ENCODE results near the gene FDX2. TPM values are rescaled to one million over a fixed set of nuclear protein-coding genes. Genes with fewer than 3 reads are reported as not detected.

FDX2 gene
- total and polyA plus RNA-seq, 2 experiments from 2014 or later, result 28.7 to 35.0 TPM

DNA sequence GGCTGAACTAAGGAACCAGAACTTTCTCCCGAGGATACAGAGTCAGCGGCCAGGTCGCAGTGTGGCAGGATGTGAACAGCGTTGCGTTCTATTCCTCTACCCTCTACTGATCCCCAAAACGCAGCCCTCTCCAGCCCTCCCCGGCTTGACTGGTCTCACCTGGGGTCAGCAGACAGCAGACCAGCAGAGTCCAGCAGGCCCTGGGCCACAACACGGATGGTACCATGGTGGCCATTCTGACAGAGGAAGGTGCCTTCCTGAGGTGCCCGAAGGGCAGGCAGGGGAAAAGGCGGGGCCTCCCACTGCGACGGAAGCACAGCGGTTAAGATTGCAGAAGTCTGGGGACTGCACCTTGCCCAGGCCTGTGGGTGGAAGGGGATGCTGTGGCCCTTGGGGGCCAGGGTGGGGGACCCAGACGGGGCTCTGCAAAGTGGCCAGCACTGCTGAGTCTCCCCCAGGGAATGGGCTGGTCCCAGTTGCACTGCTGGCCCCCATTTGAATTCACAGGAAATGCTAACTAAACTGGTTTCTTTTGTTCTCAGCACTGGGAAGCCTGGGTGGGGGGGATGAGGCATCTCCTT, 23.7 kb upstream of the FDX2 start, which contains the start of gene ICAM3:
ICAM3 (minus strand) TSS at position 245 of the 581 bp plus-strand sequence; CDS start at position 235, 10 bp downstream.
- ATAC-seq (no peak; the same call in 2 of the 3 replicates), DNase-seq (ENCODE audit: low spot score) (no peak)
- no peak within 1 kb of the TSS for H3K4me3 Mint-ChIP-seq
- Histone ChIP-seq H3K27me3 (ENCODE audit: insufficient read depth) (no peaks in the 10 kb centered on the region), H3K4me1 (ENCODE audit: insufficient read depth) (peaks cover 20% of the 10 kb centered on the region; the same call in 1 of the 2 replicates), H3K4me3 (no peak within 1 kb of the TSS), H3K9me2 (ENCODE audit: insufficient read depth) (no peaks in the 10 kb centered on the region), H3K79me2 (replicated peaks; ENCODE audit: insufficient read depth) (no peaks in the 10 kb centered on the region), H3F3A (replicated peaks; ENCODE audit: low read depth) (peaks cover 6% of the 10 kb centered on the region; the same call in 1 of the 2 replicates), H3K4me2 (peak within 1 kb of the TSS; percentile 62), H3K36me3 (ENCODE audit: insufficient read depth) (no peaks in the 10 kb centered on the region), H3K27ac (ENCODE audit: low read depth) (no peak within 1 kb of the TSS), H2AFZ (peak within 1 kb of the TSS; percentile 81), H4K20me1 (replicated peaks; ENCODE audit: insufficient read depth) (no peaks in the 10 kb centered on the region)
- peak within 1 kb of the TSS; percentile 63; the same call in 1 of the 2 replicates for H3K27ac Mint-ChIP-seq
- TF ChIP-seq ZNF331 (CRISPR knock-in tag; IDR thresholded peaks at IDR 0.05; ENCODE audit: low read depth) (no peak), EZH2phosphoT487 (IDR thresholded peaks at IDR 0.05; ENCODE audit: unreplicated experiment) (no peak), ZNF114 (CRISPR knock-in tag; IDR thresholded peaks at IDR 0.05) (no peak), JUNB (IDR thresholded peaks at IDR 0.05; ENCODE audit: unreplicated experiment) (no peak)
- TF ChIP-seq, protein P1, sequence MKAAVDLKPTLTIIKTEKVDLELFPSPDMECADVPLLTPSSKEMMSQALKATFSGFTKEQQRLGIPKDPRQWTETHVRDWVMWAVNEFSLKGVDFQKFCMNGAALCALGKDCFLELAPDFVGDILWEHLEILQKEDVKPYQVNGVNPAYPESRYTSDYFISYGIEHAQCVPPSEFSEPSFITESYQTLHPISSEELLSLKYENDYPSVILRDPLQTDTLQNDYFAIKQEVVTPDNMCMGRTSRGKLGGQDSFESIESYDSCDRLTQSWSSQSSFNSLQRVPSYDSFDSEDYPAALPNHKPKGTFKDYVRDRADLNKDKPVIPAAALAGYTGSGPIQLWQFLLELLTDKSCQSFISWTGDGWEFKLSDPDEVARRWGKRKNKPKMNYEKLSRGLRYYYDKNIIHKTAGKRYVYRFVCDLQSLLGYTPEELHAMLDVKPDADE (IDR thresholded peaks at IDR 0.05), result no peak
- H3K36me3 Mint-ChIP-seq (ENCODE audit: low read depth), result no peaks in the 10 kb centered on the region
- peaks cover 11% of the 10 kb centered on the region for H3K27me3 Mint-ChIP-seq (ENCODE audit: insufficient read depth, low read depth, poor library complexity)
- peaks cover 16% of the 10 kb centered on the region for H3K4me1 Mint-ChIP-seq
- no peaks in the 10 kb centered on the region; the same call in 2 of the 3 replicates for H3K9me3 Mint-ChIP-seq

DNA sequence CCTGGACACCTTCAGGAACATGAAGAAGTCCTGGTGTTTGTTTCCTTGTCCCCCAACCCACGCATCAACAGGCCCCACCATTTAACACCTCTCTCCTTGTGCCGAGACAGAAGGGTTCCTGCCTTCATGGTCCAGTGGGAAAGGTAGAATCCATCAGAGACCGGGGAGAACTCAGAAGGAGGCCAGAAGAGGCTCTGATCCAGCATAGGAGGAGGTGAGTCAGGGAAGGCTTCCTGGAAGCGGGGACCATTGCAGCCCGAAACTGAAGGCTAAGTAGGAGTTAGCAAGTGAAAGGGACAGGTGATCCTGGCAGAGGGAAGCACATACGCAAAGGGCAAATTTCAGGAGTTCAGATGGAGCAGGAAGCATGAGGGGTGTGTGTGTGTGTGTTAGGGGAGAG, 23.1 kb upstream of the FDX2 start:
- H3F3A ChIP-seq (replicated peaks; ENCODE audit: low read depth), result peaks cover 6% of the 10 kb centered on the region; the same call in 1 of the 2 replicates
- no peaks in the 10 kb centered on the region for H3K79me2 ChIP-seq (replicated peaks; ENCODE audit: insufficient read depth)
- DNase-seq (ENCODE audit: low spot score), result no peak
- H3K36me3 ChIP-seq (ENCODE audit: insufficient read depth), result no peaks in the 10 kb centered on the region
- H3K27me3 ChIP-seq (ENCODE audit: insufficient read depth), result no peaks in the 10 kb centered on the region
- no peak for ATAC-seq
- H3K4me3 Mint-ChIP-seq, result no peak overlapping the region
- H2AFZ ChIP-seq, result peak overlapping the region; percentile 81
- H3K36me3 Mint-ChIP-seq (ENCODE audit: low read depth), result no peaks in the 10 kb centered on the region
- peaks cover 23% of the 10 kb centered on the region; the same call in 1 of the 2 replicates for H3K4me1 ChIP-seq (ENCODE audit: insufficient read depth)
- peak overlapping the region; percentile 62 for H3K4me2 ChIP-seq
- H3K4me3 ChIP-seq, result no peak overlapping the region
- peaks cover 19% of the 10 kb centered on the region for H3K4me1 Mint-ChIP-seq
- peak overlapping the region; percentile 2; the same call in 1 of the 2 replicates for H3K27ac Mint-ChIP-seq
- H3K27ac ChIP-seq (ENCODE audit: low read depth), result no peak overlapping the region
- H3K27me3 Mint-ChIP-seq (ENCODE audit: insufficient read depth, low read depth, poor library complexity), result peaks cover 11% of the 10 kb centered on the region
- no peaks in the 10 kb centered on the region for H3K9me2 ChIP-seq (ENCODE audit: insufficient read depth)
- H3K9me3 Mint-ChIP-seq, result no peaks in the 10 kb centered on the region; the same call in 2 of the 3 replicates
- H4K20me1 ChIP-seq (replicated peaks; ENCODE audit: insufficient read depth), result no peaks in the 10 kb centered on the region
- no peak for TF ChIP-seq POLR2AphosphoS5 (IDR thresholded peaks at IDR 0.05; ENCODE audit: low read depth)
- TF ChIP-seq, protein P1 (IDR thresholded peaks at IDR 0.05), result no peak
- no peak for TF ChIP-seq EZH2phosphoT487 (IDR thresholded peaks at IDR 0.05; ENCODE audit: unreplicated experiment)
- TF ChIP-seq, protein P2, sequence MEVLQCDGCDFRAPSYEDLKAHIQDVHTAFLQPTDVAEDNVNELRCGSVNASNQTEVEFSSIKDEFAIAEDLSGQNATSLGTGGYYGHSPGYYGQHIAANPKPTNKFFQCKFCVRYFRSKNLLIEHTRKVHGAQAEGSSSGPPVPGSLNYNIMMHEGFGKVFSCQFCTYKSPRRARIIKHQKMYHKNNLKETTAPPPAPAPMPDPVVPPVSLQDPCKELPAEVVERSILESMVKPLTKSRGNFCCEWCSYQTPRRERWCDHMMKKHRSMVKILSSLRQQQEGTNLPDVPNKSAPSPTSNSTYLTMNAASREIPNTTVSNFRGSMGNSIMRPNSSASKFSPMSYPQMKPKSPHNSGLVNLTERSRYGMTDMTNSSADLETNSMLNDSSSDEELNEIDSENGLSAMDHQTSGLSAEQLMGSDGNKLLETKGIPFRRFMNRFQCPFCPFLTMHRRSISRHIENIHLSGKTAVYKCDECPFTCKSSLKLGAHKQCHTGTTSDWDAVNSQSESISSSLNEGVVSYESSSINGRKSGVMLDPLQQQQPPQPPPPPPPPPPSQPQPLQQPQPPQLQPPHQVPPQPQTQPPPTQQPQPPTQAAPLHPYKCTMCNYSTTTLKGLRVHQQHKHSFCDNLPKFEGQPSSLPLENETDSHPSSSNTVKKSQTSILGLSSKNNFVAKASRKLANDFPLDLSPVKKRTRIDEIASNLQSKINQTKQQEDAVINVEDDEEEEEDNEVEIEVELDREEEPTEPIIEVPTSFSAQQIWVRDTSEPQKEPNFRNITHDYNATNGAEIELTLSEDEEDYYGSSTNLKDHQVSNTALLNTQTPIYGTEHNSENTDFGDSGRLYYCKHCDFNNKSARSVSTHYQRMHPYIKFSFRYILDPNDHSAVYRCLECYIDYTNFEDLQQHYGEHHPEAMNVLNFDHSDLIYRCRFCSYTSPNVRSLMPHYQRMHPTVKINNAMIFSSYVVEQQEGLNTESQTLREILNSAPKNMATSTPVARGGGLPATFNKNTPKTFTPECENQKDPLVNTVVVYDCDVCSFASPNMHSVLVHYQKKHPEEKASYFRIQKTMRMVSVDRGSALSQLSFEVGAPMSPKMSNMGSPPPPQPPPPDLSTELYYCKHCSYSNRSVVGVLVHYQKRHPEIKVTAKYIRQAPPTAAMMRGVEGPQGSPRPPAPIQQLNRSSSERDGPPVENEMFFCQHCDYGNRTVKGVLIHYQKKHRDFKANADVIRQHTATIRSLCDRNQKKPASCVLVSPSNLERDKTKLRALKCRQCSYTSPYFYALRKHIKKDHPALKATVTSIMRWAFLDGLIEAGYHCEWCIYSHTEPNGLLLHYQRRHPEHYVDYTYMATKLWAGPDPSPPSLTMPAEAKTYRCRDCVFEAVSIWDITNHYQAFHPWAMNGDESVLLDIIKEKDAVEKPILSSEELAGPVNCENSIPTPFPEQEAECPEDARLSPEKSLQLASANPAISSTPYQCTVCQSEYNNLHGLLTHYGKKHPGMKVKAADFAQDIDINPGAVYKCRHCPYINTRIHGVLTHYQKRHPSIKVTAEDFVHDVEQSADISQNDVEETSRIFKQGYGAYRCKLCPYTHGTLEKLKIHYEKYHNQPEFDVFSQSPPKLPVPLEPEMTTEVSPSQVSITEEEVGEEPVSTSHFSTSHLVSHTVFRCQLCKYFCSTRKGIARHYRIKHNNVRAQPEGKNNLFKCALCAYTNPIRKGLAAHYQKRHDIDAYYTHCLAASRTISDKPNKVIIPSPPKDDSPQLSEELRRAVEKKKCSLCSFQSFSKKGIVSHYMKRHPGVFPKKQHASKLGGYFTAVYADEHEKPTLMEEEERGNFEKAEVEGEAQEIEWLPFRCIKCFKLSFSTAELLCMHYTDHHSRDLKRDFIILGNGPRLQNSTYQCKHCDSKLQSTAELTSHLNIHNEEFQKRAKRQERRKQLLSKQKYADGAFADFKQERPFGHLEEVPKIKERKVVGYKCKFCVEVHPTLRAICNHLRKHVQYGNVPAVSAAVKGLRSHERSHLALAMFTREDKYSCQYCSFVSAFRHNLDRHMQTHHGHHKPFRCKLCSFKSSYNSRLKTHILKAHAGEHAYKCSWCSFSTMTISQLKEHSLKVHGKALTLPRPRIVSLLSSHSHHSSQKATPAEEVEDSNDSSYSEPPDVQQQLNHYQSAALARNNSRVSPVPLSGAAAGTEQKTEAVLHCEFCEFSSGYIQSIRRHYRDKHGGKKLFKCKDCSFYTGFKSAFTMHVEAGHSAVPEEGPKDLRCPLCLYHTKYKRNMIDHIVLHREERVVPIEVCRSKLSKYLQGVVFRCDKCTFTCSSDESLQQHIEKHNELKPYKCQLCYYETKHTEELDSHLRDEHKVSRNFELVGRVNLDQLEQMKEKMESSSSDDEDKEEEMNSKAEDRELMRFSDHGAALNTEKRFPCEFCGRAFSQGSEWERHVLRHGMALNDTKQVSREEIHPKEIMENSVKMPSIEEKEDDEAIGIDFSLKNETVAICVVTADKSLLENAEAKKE (CRISPR knock-in tag; IDR thresholded peaks at IDR 0.05), result no peak
- TF ChIP-seq, protein P3, sequence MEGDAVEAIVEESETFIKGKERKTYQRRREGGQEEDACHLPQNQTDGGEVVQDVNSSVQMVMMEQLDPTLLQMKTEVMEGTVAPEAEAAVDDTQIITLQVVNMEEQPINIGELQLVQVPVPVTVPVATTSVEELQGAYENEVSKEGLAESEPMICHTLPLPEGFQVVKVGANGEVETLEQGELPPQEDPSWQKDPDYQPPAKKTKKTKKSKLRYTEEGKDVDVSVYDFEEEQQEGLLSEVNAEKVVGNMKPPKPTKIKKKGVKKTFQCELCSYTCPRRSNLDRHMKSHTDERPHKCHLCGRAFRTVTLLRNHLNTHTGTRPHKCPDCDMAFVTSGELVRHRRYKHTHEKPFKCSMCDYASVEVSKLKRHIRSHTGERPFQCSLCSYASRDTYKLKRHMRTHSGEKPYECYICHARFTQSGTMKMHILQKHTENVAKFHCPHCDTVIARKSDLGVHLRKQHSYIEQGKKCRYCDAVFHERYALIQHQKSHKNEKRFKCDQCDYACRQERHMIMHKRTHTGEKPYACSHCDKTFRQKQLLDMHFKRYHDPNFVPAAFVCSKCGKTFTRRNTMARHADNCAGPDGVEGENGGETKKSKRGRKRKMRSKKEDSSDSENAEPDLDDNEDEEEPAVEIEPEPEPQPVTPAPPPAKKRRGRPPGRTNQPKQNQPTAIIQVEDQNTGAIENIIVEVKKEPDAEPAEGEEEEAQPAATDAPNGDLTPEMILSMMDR (conservative IDR thresholded peaks at IDR 0.05; ENCODE audit: low read depth in 2 of 2), result no peak
- TF ChIP-seq ZNF114 (CRISPR knock-in tag; IDR thresholded peaks at IDR 0.05), result no peak
- no peak for TF ChIP-seq STAT1 (IDR thresholded peaks at IDR 0.05; ENCODE audit: unreplicated experiment)
- TF ChIP-seq CREB1 (CRISPR knock-in tag; IDR thresholded peaks at IDR 0.05; ENCODE audit: low read depth), result no peak
